H1 (cell line): ENCODE results near the gene LYRM4. TPM values are rescaled to one million over a fixed set of nuclear protein-coding genes. Genes with fewer than 3 reads are reported as not detected.

Source experiments
- ATF3 ChIP-seq: IDR thresholded peaks from 2 replicates; pipeline ENCODE4 v1.6.1; 2011; ENCODE audit warnings: low read depth, mild to moderate bottlenecking, low read length; ENCODE audit not compliant: insufficient read depth
- BACH1 ChIP-seq: IDR thresholded peaks from 2 replicates; pipeline ENCODE4 v1.6.1; 2012; ENCODE audit warnings: low read length, improper control_type of control experiment
- CBX8 ChIP-seq: fragments of 300-800, 300-1000 bp; sonication (generic); IDR thresholded peaks from 2 replicates; pipeline ENCODE4 v1.7.1; 2016; ENCODE audit warnings: low read depth, low read length, borderline replicate concordance
- CHD7 ChIP-seq: fragments of 300-600 bp; sonication (generic); IDR thresholded peaks from 2 replicates; pipeline ENCODE4 v1.7.1; 2012; ENCODE audit warnings: low read length, moderate library complexity, mild to moderate bottlenecking, inconsistent platforms; ENCODE audit not compliant: insufficient replicate concordance
- E2F6 ChIP-seq: IDR thresholded peaks from 2 replicates; pipeline ENCODE4 v1.6.1; 2012; ENCODE audit warnings: inconsistent platforms
- SAP30 ChIP-seq: fragments of 300-600 bp; sonication (generic); IDR thresholded peaks from 2 replicates; pipeline ENCODE4 v1.7.1; 2012; ENCODE audit warnings: low read length, moderate library complexity, mild to moderate bottlenecking, inconsistent platforms; ENCODE audit not compliant: insufficient read depth, insufficient replicate concordance
- SIRT6 ChIP-seq: IDR thresholded peaks from one replicate; pipeline ENCODE4 v1.7.1; 2012; ENCODE audit warnings: low read length, inconsistent platforms
- TBP ChIP-seq: IDR thresholded peaks from 2 replicates; pipeline ENCODE4 v1.6.1; 2011; ENCODE audit warnings: low read depth, low read length, improper control_type of control experiment
- USF2 ChIP-seq: IDR thresholded peaks from 2 replicates; pipeline ENCODE4 v1.6.1; 2011; ENCODE audit warnings: low read length, improper control_type of control experiment
- polyA plus RNA-seq, 7 experiments: library from polyadenylated mRNA; depleted of rRNA in 3 of 7; stranded (reverse) in 5 of 7; unstranded in 2 of 7; fragments of >200 nt in 5 of 7; fragments of 200-250 nt in 2 of 7; gene quantifications; 1 replicate in 5 of 7; 2 replicates in 1 of 7; 4 replicates in 1 of 7; pipeline versions ENCODE4 v1.2.1 to v1.2.3, GENCODE V29; 2011 to 2013; ENCODE audit warnings: missing spikeins in 2 of 7, mixed read lengths in 2 of 7
- total RNA-seq: library from RNA; stranded (reverse); fragmentation: NEBNext Ultra II Directional; extraction: Animal tissue kit (Norgen Biotek cat#: 25700); gene quantifications from 2 replicates; pipeline ENCODE4 v1.2.1, GENCODE V29; 2021

Gene LYRM4
- total and polyA plus RNA-seq, 2 of the 8 experiments (the other 6 are each of a cell fraction or from before 2014, with no cell fraction given): 56.6 to 62.8 TPM

- TF ChIP-seq CHD7: no peak
- no peak for TF ChIP-seq E2F6
- TF ChIP-seq SIRT6: no peak
- no peak for TF ChIP-seq SAP30
- TF ChIP-seq USF2: no peak
- no peak for TF ChIP-seq BACH1
- TF ChIP-seq ATF3: no peak
- no peak for TF ChIP-seq TBP
- TF ChIP-seq CBX8: no peak
Measured at GRCh38 chr6:5217356-5217755, 43.4 kb downstream of the LYRM4 start (continued).
